ENCODE results near the gene ELK1.
"Not testable (repeated sequence)": the region's sequence is repeated elsewhere in the genome, so short reads cannot be mapped to it uniquely, and the experiment has no call there.

Gene ELK1, protein sequence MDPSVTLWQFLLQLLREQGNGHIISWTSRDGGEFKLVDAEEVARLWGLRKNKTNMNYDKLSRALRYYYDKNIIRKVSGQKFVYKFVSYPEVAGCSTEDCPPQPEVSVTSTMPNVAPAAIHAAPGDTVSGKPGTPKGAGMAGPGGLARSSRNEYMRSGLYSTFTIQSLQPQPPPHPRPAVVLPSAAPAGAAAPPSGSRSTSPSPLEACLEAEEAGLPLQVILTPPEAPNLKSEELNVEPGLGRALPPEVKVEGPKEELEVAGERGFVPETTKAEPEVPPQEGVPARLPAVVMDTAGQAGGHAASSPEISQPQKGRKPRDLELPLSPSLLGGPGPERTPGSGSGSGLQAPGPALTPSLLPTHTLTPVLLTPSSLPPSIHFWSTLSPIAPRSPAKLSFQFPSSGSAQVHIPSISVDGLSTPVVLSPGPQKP

GRCh38 chrX:47650164-47651042 lies at the start of gene ELK1:
TSS of gene ELK1 (minus strand) at chrX:47650563. CDS start at chrX:47641441, 9,122 bp downstream.
- DNase-seq = peak; percentile 89

GRCh38 chrX:47697181-47697580 lies 46.8 kb upstream of the ELK1 start:
- DNase-seq = no peak

GRCh38 chrX:47690175-47690574 lies 39.8 kb upstream of the ELK1 start:
- no peak for DNase-seq

DNA sequence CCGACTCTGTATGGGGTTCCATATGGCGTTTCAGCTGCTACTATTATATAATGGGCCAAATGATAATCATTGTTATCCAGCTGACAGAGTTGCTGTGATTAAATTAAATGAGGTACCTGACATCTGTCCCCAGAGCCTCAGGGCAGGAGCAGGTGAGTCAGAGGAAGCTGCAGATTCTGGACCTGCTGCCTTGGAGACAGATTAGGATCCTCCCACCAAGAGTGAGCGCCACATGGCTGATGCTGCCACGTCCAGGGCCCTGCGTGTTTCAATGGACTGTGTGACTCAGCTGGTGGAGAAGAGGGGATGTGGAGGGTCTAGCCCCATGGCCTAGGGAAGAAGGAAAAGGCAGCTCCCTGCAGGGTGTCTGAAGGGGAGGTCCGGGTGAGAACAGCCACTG lies 36.9 kb upstream of the ELK1 start:
- no peak for DNase-seq

GRCh38 chrX:47683829-47684205 lies 33.5 kb upstream of the ELK1 start:
- no peak for DNase-seq

DNA sequence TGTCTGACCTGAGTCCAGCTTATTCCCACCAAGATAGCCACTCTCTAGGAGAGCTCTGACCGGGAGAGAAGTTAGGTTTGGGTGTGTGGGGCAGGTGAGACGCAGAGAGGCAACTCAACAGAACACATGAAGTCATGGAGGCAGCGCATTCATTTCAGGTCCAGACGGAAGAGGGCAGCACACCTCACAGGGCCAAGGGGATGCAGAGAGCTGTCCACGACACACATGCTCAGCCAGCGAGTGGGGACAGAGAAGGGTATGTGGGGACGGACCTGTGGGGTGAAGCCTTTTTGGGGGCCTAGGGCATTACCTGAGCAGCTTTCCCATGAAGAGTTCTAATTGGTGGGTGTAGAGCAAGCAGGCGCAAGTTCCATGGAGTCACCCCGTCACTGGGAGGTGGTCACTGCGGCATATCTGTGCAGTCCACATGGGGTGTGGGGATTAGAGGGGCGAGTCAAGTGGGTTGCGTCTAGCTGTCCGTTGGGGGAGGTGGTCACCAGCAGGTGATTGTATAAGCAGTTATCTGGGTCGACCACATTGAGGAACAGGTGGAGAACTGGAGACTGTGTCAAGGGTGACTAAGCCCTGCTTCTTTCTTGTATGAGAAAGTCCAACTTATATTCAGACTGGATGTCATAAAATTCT lies 32.9 kb upstream of the ELK1 start:
- DNase-seq = no peak

DNA sequence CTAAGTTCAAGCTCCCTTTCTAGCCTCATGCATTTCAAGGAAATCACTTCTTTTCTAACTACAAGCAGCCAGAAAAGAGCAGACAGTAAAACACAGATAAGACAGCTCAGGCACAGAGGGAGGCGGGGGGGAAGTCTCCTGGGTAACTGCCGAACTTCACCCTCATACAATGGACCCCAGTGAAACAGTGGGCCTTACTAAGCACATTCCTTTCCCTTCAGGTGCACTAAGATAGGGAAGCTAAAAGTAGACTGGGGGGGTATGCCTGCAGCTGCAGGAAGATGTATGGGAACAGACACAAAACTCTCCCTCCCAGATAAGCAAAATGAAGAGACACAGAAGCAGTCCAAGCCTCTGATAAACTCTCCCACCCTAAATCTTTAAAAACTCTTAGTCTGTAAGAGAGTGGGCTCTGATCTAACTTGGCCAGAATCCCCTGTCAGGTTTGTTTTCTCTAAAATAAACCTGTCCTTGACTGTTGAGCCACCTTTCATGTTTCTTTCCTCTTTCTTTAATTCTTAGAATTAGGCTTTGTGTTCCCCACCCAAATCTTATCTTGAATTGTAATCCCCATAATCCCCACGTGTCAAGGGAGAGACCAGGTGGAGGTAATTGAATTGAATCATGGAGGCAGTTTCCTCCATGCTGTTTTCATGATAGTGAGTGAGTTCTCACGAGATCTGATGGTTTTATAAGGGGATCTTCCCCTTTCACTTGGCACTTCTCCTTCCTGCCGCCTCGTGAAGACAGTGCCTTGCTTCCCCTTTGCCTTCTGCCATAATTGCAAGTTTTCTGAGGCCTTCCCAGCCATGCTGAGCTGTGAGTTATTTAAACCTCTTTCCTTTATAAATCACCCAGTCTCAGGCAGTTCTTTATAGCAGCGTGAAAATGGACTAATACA lies 25.8 kb upstream of the ELK1 start:
- not testable (repeated sequence) for DNase-seq

DNA sequence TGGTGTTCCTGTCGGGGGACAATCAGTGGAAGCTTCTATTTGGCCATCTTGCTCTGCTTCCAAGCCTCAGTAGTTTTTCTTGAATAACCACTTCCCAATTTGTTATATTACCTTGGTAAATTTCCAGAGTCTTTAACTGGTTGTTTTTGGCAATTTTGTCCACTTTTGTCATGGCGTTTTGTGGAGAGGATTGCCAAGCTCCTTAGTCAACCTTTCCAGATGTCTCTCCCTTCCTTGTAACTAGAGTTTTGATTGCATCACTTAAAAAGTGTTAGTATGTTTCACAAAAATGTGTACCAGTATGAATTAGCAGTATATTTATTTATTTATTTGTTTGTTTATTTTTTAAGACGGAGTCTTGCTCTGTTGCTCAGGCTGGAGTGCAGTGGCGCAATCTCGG lies 24.4 kb upstream of the ELK1 start:
- DNase-seq = no peak

GRCh38 chrX:47665797-47666196 lies 15.4 kb upstream of the ELK1 start:
- not testable (repeated sequence) for DNase-seq

DNA sequence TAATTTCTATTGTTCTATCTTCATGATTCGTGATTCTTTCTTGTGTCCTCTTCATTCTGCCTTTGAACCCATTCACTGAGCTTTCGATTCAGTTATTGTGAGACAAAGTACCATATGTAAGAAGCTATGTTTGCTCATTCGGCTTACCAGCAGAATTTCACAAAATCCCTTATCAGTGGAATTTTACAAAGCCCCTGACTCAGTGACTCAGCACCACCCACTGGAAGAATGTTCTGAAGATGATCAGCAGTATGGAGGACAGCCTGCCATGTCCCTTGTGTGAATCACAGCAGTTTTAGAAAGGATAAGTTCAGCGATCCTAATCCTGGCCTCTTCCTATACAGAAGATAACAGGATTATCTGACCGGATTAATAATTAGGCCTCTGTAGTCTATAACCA lies 14.4 kb upstream of the ELK1 start:
- no peak for DNase-seq

- peak; percentile 36 for DNase-seq
These were observed 11.8 kb upstream of the ELK1 start for GRCh38 chrX:47662144-47662657.

GRCh38 chrX:47661539-47661938 lies 11.2 kb upstream of the ELK1 start:
- DNase-seq = no peak

GRCh38 chrX:47659421-47659726 lies 9.0 kb upstream of the ELK1 start:
- DNase-seq = no peak

- peak; percentile 91 for DNase-seq
These were observed 8.5 kb upstream of the ELK1 start, which contains the start of gene UXT for GRCh38 chrX:47658684-47659420. TSS of gene UXT (minus strand) at chrX:47659180. CDS start at chrX:47658927, 253 bp downstream.

DNA sequence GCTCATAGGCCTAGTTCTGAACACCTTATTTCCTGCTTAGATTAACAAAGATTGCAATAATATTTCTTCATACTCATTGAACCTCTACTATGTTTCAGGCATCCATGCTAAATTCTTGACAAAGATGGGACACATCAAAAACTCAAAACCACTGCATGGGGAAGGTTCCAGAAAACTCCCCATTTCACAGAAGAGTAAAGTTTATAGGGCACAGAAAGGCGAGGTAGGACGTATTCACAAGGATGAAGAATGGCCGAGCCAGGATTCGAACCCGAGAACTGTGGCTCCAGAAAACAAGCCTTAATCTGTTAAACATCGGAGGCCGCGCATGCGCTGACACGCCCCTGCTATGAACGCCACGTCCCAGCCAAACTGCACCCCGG lies 7.9 kb upstream of the ELK1 start:
- no peak for DNase-seq

DNA sequence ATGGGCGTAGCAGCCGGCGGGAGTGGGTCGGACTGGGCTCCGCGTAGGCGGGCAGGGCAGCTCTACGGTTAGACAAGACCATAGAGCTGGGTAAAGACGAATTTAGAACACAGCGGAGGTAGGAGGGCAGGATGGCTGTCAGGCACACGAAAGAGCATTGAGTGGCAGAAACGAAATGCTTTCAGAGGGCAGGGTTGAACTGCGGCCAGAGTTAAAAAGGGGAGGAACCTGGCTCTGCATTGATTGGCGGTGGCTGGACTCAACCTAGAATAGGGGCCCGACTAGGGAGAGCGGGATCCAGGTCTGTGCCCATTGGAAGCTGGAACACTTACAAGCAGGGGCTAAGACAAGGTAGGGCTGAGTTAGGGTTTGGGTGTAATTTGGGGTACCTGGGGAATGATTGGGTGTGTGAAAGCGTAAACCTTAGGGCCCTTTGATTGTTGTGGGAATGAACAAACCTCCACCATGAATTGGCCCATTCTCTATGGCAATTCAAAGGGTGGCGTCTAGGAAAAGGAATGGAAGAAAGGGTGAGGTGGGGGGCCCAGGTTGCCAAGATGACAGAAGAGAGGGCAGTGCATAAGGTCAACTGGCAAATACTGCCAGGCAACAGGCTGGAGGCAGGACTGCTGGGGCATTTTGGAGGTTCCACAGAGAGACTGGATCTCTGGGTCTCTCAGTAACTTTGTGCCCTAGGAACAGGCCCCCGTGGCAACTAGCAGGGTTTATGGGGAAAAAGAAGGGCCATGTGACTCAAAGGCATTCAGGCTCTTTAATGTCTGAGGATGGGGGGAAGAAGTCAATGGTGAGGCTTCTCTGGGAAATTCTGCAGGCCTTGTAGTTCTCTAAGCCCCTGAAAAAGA lies 911 bp upstream of the ELK1 start:
- DNase-seq = no peak

DNA sequence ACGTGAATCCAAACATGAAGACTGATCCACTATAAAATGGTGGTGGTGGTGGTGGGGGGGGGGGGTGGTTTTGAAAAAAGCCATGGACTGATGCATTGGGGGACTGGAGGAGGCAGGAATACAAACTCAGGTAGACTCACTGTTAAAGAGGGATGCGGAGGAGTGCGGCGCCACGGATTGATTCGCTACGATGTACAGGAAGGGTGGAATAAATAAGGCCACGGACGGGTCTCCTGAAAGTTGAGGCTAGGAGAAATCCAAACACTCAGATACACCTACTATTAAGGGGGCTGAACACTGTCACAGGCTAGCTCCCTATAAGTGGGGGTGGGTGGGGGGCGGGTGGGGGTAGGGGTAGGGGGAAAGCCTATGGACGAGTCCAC lies 591 bp downstream of the ELK1 start:
- DNase-seq = no peak

DNA sequence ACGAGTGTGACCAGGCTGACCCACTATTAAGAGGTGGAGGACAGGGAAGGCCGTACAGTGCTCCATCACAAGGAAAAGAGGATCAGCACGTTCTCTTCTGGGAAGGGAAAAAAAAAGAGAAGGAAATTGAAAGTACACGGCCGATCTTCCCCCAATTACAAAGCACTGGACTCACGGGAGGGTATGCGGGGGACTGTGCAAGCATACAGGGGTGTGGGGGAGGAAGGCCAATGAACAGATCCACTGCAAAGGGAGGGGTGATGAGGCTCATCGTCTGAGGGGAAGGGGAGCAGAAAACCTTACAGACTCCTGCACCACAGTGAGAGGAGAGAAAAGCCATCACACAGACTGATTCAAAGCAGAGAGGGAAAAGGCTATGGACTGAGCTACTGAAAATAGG lies 1.1 kb downstream of the ELK1 start:
- no peak for DNase-seq

GRCh38 chrX:47648376-47648775 lies 2.0 kb downstream of the ELK1 start:
- DNase-seq = no peak

- no peak for DNase-seq
These were observed 3.7 kb downstream of the ELK1 start for GRCh38 chrX:47646636-47647035.

- DNase-seq = no peak
These were observed 4.8 kb downstream of the ELK1 start for GRCh38 chrX:47645530-47645929.

All from stimulated activated naive CD4-positive, alpha-beta T cell treated with Interleukin-2 at 50 U/mL for 16 hours (primary cell).